GM12878 (cell line): Measurements from ENCODE around the gene UFD1. TPM values are rescaled to one million over a fixed set of nuclear protein-coding genes. Genes with fewer than 3 reads are reported as not detected.

ENCODE experiments used
- ATAC-seq: fragments of 200-7000 bp; cut with Tn5 transposase; 3 replicates; pipeline ENCODE4 v1.9.1; 2020; ENCODE audit warnings: mild to moderate bottlenecking, moderate library complexity
- BruUV-seq: library from RNA; stranded (reverse); fragments of 400-500 nt; replicated peaks from 2 replicates; lab custom pipeline; 2021; lab: Mats Ljungman, UMichigan
- CTCF ChIA-PET: fragments of 300-600 bp; sonication (Branson Sonifier 250); formaldehyde crosslinking; extraction: SDS; loops from one replicate; lab custom pipeline; 2021; ENCODE audit warnings: inconsistent platforms; lab: Yijun Ruan, JAX
- POLR2A ChIA-PET: fragments of 350-600 bp; formaldehyde crosslinking; extraction: SDS; loops from one replicate; lab custom pipeline; 2021; ENCODE audit warnings: inconsistent platforms; lab: Charles Lee
- RAD21 ChIA-PET: fragments of 300-600 bp; sonication (Branson Sonifier 250); formaldehyde crosslinking; loops from one replicate; lab custom pipeline; 2023; ENCODE audit warnings: antibody characterized with exemption; ENCODE audit not compliant: unreplicated experiment; lab: Charles Lee
- SMC1A ChIA-PET: fragments of 300-600 bp; sonication (Branson Sonifier 250); formaldehyde crosslinking; loops from one replicate; lab custom pipeline; 2023; ENCODE audit not compliant: unreplicated experiment, uncharacterized antibody; lab: Charles Lee
- DNase-seq: peaks from one replicate; pipeline ENCODE4 v3.0.0-alpha.2; 2011; ENCODE audit warnings: low read depth, low spot score
- FAIRE-seq: peaks from 3 replicates; lab custom pipeline; 2011; peaks lifted over from hg19 to GRCh38; lab: Jason Lieb, UNC
- H2AFZ ChIP-seq: 2 replicates; pipeline ENCODE4 v1.6.0; 2011; ENCODE audit warnings: low read depth, low read length, control low read depth; ENCODE audit not compliant: control insufficient read depth
- H3K27ac ChIP-seq: 2 replicates; pipeline ENCODE4 v1.5.1; 2011; ENCODE audit warnings: control low read depth; ENCODE audit not compliant: control insufficient read depth, insufficient read depth
- H3K27me3 ChIP-seq, 2 experiments: replicated peaks in 1 of 2; 2 replicates each; pipeline versions ENCODE4 v1.6.0 to v1.6.1; 2011; ENCODE audit warnings: low read length in 1 of 2; ENCODE audit not compliant: control insufficient read depth in 2 of 2, insufficient read depth in 2 of 2
- H3K36me3 ChIP-seq, 2 experiments: 2 replicates each; pipeline ENCODE4 v1.5.1; 2011; ENCODE audit warnings: low read length in 1 of 2; ENCODE audit not compliant: control insufficient read depth in 2 of 2, insufficient read depth in 2 of 2
- H3K4me1 ChIP-seq: 2 replicates; pipeline ENCODE4 v1.6.1; 2011; ENCODE audit warnings: mild to moderate bottlenecking, low read length, moderate library complexity, mixed read lengths; ENCODE audit not compliant: control insufficient read depth, insufficient read depth
- H3K4me2 ChIP-seq: 2 replicates; pipeline ENCODE4 v1.6.0; 2011; ENCODE audit warnings: control low read depth; ENCODE audit not compliant: control insufficient read depth, insufficient read depth
- H3K4me3 ChIP-seq: fragments of 200-600 bp; sonication (generic); 2 replicates; pipeline ENCODE4 v1.5.1; 2016
- H3K79me2 ChIP-seq: 2 replicates; pipeline ENCODE4 v1.6.0; 2011; ENCODE audit warnings: low read length; ENCODE audit not compliant: control insufficient read depth, insufficient read depth
- H3K9ac ChIP-seq: 2 replicates; pipeline ENCODE4 v1.8.0; 2011; ENCODE audit warnings: low read length, control low read depth, mixed read lengths; ENCODE audit not compliant: control insufficient read depth, insufficient read depth
- H3K9me3 ChIP-seq: replicated peaks from 3 replicates; pipeline ENCODE4 v1.5.1; 2011; ENCODE audit warnings: mild to moderate bottlenecking, low read length; ENCODE audit not compliant: control insufficient read depth, insufficient read depth
- H4K20me1 ChIP-seq: 2 replicates; pipeline ENCODE4 v1.6.0; 2011; ENCODE audit not compliant: control insufficient read depth, insufficient read depth
- BCL11A ChIP-seq: IDR thresholded peaks from 2 replicates; pipeline ENCODE4 v1.6.1; 2011; ENCODE audit warnings: low read depth, low read length
- FOXM1 ChIP-seq: IDR thresholded peaks from 2 replicates; pipeline ENCODE4 v1.6.1; 2012; ENCODE audit warnings: low read depth, mild to moderate bottlenecking, inconsistent platforms, low read length, moderate library complexity
- SUPT20H ChIP-seq: IDR thresholded peaks from 2 replicates; pipeline ENCODE4 v1.6.1; 2011; ENCODE audit warnings: low read depth, mild to moderate bottlenecking, low read length, moderate library complexity, borderline replicate concordance; ENCODE audit not compliant: control insufficient read depth
- SUZ12 ChIP-seq: fragments of 200-600 bp; sonication (generic); IDR thresholded peaks from one replicate; pipeline ENCODE4 v1.6.1; 2018; ENCODE audit warnings: antibody characterized with exemption, mild to moderate bottlenecking; ENCODE audit not compliant: unreplicated experiment
- YY1 ChIP-seq: IDR thresholded peaks from 2 replicates; pipeline ENCODE4 v1.6.1; 2011; ENCODE audit warnings: low read depth, mild to moderate bottlenecking, low read length
- WGBS: methylation state at CpG from one replicate; pipeline ENCODE4 v1.1.6; 2016; ENCODE audit warnings: low lambda C conversion rate; ENCODE audit not compliant: insufficient replicate concordance, insufficient coverage; ENCODE audit errors: missing lambda C conversion rate; 5-methylcytosine and 5-hydroxymethylcytosine counted together
- in situ Hi-C: fragments of 300-500 bp; cut with MboI; formaldehyde crosslinking; loops from 9 replicates; pipeline ENCODE4 v1.14.3; 2018; ENCODE audit warnings: mixed read lengths
- intact Hi-C: fragments of 100-400 bp; cut with micrococcal nuclease; formaldehyde crosslinking; loops from one replicate; pipeline ENCODE4 v1.14.2; 2022; ENCODE audit not compliant: unreplicated experiment
- polyA plus RNA-seq, 11 experiments: library from polyadenylated mRNA; depleted of rRNA in 4 of 11; unstranded in 6 of 11; stranded (reverse) in 5 of 11; fragments of >200 nt; fragmentation: Nextera tagmentation in 4 of 11; fragmentation: Illumina TruSeq in 1 of 11; extraction: Ambion mirVana in 4 of 11; extraction: Trizol in 1 of 11; gene quantifications; 1 replicate in 1 of 11; 2 replicates in 10 of 11; pipeline versions ENCODE4 v1.2.1 to v1.2.3, GENCODE V29; 2011 to 2016; ENCODE audit warnings: inconsistent platforms in 2 of 11, missing spikeins in 2 of 11, low read depth in 1 of 11
- total RNA-seq, 4 experiments: library from RNA; depleted of rRNA in 3 of 4; stranded (reverse); fragments of >200 nt in 3 of 4; fragmentation: Illumina TruSeq in 1 of 4; extraction: Trizol in 1 of 4; gene quantifications; 2 replicates each; pipeline versions ENCODE4 v1.2.1 to v1.2.3, GENCODE V29; 2013 to 2021
- TF ChIP-seq, protein P1 (sequence below), 3 experiments: IDR thresholded peaks in 2 of 3; conservative IDR thresholded peaks in 1 of 3; 2 replicates each; pipeline ENCODE4 v1.5.1; 2011; ENCODE audit warnings: low read depth in 3 of 3, low read length in 3 of 3, mild to moderate bottlenecking in 3 of 3, control low read depth in 2 of 3, moderate library complexity in 2 of 3, inconsistent platforms in 1 of 3, mixed read lengths in 1 of 3; ENCODE audit not compliant: control insufficient read depth in 2 of 3, insufficient read depth in 1 of 3; ENCODE audit errors: extremely low read depth in 1 of 3

Gene UFD1
- total and polyA plus RNA-seq, 10 of the 15 experiments (the other 5 are each of a cell fraction or from before 2014, with no cell fraction given): 67.2 to 143 (median 117) TPM

DNA sequence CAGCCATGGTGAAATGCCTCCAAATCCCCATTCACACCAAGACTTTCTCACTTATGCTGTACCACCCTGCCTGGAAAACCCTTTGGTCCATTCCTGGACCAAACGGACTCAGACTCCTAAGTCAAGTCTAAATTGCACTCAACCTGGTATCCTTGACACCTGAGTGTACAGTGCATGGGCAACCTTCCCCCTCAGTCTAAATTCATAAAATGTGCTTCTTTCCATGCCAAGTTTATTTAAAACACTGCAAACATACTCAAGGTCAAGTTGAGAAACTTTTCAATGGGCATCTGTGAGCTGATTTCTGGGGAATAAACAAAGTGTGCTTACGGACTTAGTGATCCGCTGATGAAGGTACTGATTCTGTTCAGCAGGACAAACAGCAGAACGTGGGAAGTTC lies 73.9 kb downstream of the UFD1 start:
- no peak overlapping the region for H2AFZ ChIP-seq
- ChIA-PET CTCF (interaction anchor here (0.9 to 1.3 kb wide), 4 partner anchors 10 to 73 kb away, joined by 3 to 4 read pairs (median 3); no protein-coding TSS in a partner anchor), RAD21 (no interaction called here), POLR2A (no interaction called here), SMC1A (no interaction called here)
- no peak overlapping the region for H3K9ac ChIP-seq
- BruUV-seq: no TSS peak
- intact Hi-C loops: no loop called here
- H3K27me3 ChIP-seq: no peaks in the 10 kb centered on the region
- 86% methylated on average over 4 of the region's 4 CpGs for WGBS
- TF ChIP-seq, protein P1, sequence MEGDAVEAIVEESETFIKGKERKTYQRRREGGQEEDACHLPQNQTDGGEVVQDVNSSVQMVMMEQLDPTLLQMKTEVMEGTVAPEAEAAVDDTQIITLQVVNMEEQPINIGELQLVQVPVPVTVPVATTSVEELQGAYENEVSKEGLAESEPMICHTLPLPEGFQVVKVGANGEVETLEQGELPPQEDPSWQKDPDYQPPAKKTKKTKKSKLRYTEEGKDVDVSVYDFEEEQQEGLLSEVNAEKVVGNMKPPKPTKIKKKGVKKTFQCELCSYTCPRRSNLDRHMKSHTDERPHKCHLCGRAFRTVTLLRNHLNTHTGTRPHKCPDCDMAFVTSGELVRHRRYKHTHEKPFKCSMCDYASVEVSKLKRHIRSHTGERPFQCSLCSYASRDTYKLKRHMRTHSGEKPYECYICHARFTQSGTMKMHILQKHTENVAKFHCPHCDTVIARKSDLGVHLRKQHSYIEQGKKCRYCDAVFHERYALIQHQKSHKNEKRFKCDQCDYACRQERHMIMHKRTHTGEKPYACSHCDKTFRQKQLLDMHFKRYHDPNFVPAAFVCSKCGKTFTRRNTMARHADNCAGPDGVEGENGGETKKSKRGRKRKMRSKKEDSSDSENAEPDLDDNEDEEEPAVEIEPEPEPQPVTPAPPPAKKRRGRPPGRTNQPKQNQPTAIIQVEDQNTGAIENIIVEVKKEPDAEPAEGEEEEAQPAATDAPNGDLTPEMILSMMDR (IDR thresholded peaks at IDR 0.05 in 2 of 3, conservative IDR thresholded peaks at IDR 0.05 in 1 of 3; ENCODE audit: control insufficient read depth in 2 of 3, extremely low read depth in 1 of 3, insufficient read depth in 1 of 3, low read depth in 3 of 3, low read length in 3 of 3): no peak
- TF ChIP-seq SUPT20H: no peak
- no peak for TF ChIP-seq SUZ12
- no peak for TF ChIP-seq YY1
- no peak for TF ChIP-seq FOXM1
- no peak for TF ChIP-seq BCL11A
- no peak overlapping the region for H3K27ac ChIP-seq
- FAIRE-seq: no peak
- ATAC-seq: no peak
- no peak overlapping the region for H3K4me3 ChIP-seq
- in situ Hi-C loops: no loop called here
- H3K36me3 ChIP-seq: peaks cover 21 to 23% of the 10 kb centered on the region in 2 experiments; a peak in 3 of 4 replicates
- no peak overlapping the region for H3K4me2 ChIP-seq
- H3K79me2 ChIP-seq: no peaks in the 10 kb centered on the region
- no peaks in the 10 kb centered on the region for H4K20me1 ChIP-seq
- DNase-seq: no peak
- no peaks in the 10 kb centered on the region for H3K9me3 ChIP-seq
- no peaks in the 10 kb centered on the region for H3K4me1 ChIP-seq
